HCT116 (cell line): ENCODE data around the gene TMEM255A. TPM values are rescaled to one million over a fixed set of nuclear protein-coding genes. Genes with fewer than 3 reads are reported as not detected.

Source experiments
- ATAC-seq: fragments of 200-7000 bp; cut with Tn5 transposase; 2 replicates; pipeline ENCODE4 v1.9.1; 2020; ENCODE audit warnings: mild to moderate bottlenecking, moderate library complexity
- BruUV-seq: library from RNA; stranded (reverse); fragments of 400-500 nt; replicated peaks from 2 replicates; lab custom pipeline; 2021; lab: Mats Ljungman, UMichigan
- CTCF ChIA-PET: fragments of 300-600 bp; sonication (Branson Sonifier 250); formaldehyde crosslinking; loops from one replicate; lab custom pipeline; 2021; ENCODE audit warnings: antibody characterized with exemption; lab: Charles Lee
- POLR2A ChIA-PET: fragments of 300-600, 350-600 bp; sonication (Branson Sonifier 250); formaldehyde crosslinking; loops from one replicate; lab custom pipeline; 2021; ENCODE audit warnings: antibody characterized with exemption; lab: Charles Lee
- RAD21 ChIA-PET, 2 experiments: fragments of 300-600 bp; sonication (Branson Sonifier 250); formaldehyde crosslinking; loops; one replicate each; lab custom pipeline; 2023; ENCODE audit warnings: low total read pairs in 2 of 2; ENCODE audit not compliant: uncharacterized antibody in 2 of 2, unreplicated experiment in 2 of 2, low non-redundant PET in 1 of 2; lab: Charles Lee
- DNase-seq: peaks from one replicate; pipeline ENCODE4 v3.0.0-alpha.2; 2010; ENCODE audit warnings: low read depth, low spot score
- H2AFZ ChIP-seq: fragments of 200-600 bp; shearing (Covaris generic), sonication (generic); 2 replicates; pipeline ENCODE4 v1.6.1; 2017; ENCODE audit warnings: low read depth, mixed run types, mixed read lengths, antibody characterized with exemption, low read length; ENCODE audit not compliant: poor library complexity, severe bottlenecking
- H3K27ac ChIP-seq: 2 replicates; pipeline ENCODE4 v1.5.1; 2012; ENCODE audit warnings: low read depth, low read length
- H3K27me3 ChIP-seq: fragments of 200-600 bp; sonication (generic); 2 replicates; pipeline ENCODE4 v1.6.1; 2016; ENCODE audit warnings: mixed run types, low read length, mixed read lengths; ENCODE audit not compliant: insufficient read depth
- H3K36me3 ChIP-seq, 2 experiments: fragments of 200-500 bp in 1 of 2; fragments of 200-600 bp in 1 of 2; sonication (Bioruptor generic) in 1 of 2; sonication (generic) in 1 of 2; 2 replicates each; pipeline versions ENCODE4 v1.5.1 to v1.6.1; 2014 to 2016; ENCODE audit warnings: low read length in 2 of 2, inconsistent platforms in 1 of 2, mixed read lengths in 1 of 2, mixed run types in 1 of 2; ENCODE audit not compliant: insufficient read depth in 2 of 2, control insufficient read depth in 1 of 2
- H3K4me1 ChIP-seq, 2 experiments: fragments of 200-600 bp in 1 of 2; sonication (generic) in 1 of 2; 2 replicates each; pipeline versions ENCODE4 v1.5.1 to v1.6.1; 2012 to 2017; ENCODE audit warnings: low read length in 2 of 2, inconsistent platforms in 1 of 2, mild to moderate bottlenecking in 1 of 2, mixed read lengths in 1 of 2, mixed run types in 1 of 2, moderate library complexity in 1 of 2; ENCODE audit not compliant: insufficient read depth in 2 of 2, control insufficient read depth in 1 of 2
- H3K4me2 ChIP-seq: fragments of 200-600 bp; sonication (generic); 2 replicates; pipeline ENCODE4 v1.6.1; 2017; ENCODE audit warnings: mixed run types, low read length, mixed read lengths
- H3K4me3 ChIP-seq, 2 experiments: fragments of 200-600 bp in 1 of 2; sonication (generic) in 1 of 2; replicated peaks in 1 of 2; 2 replicates each; pipeline ENCODE4 v1.5.1; 2011 to 2016; ENCODE audit warnings: low read length in 2 of 2, control low read depth in 1 of 2, low read depth in 1 of 2, mild to moderate bottlenecking in 1 of 2, mixed read lengths in 1 of 2, mixed run types in 1 of 2
- H3K79me2 ChIP-seq: fragments of 200-600 bp; sonication (generic); 2 replicates; pipeline ENCODE4 v1.6.1; 2017; ENCODE audit warnings: mild to moderate bottlenecking, mixed run types, low read length, moderate library complexity, mixed read lengths; ENCODE audit not compliant: insufficient read depth
- H3K9ac ChIP-seq: fragments of 200-600 bp; sonication (generic); 2 replicates; pipeline ENCODE4 v1.6.1; 2016; ENCODE audit warnings: low read length, mixed read lengths
- H3K9me2 ChIP-seq: fragments of 200-600 bp; sonication (generic), shearing (Covaris generic); 2 replicates; pipeline ENCODE4 v1.6.1; 2017; ENCODE audit warnings: mixed run types, mild to moderate bottlenecking, moderate library complexity; ENCODE audit not compliant: insufficient read depth
- H3K9me3 ChIP-seq, 2 experiments: fragments of 200-500 bp in 1 of 2; fragments of 200-600 bp in 1 of 2; sonication (Bioruptor generic) in 1 of 2; sonication (generic) in 1 of 2; 2 replicates each; pipeline ENCODE4 v1.6.1; 2014 to 2017; ENCODE audit warnings: low read length in 2 of 2, mixed read lengths in 2 of 2, inconsistent platforms in 1 of 2, low read depth in 1 of 2, mild to moderate bottlenecking in 1 of 2, mixed run types in 1 of 2, moderate library complexity in 1 of 2; ENCODE audit not compliant: control insufficient read depth in 1 of 2, insufficient read depth in 1 of 2
- H4K20me1 ChIP-seq: fragments of 200-600 bp; sonication (generic), shearing (Covaris generic); 2 replicates; pipeline ENCODE4 v1.6.1; 2017; ENCODE audit warnings: mixed run types, mild to moderate bottlenecking, moderate library complexity; ENCODE audit not compliant: insufficient read depth
- ATF3 ChIP-seq: IDR thresholded peaks from 2 replicates; pipeline ENCODE4 v1.6.1; 2012
- CBX3 ChIP-seq: IDR thresholded peaks from 2 replicates; pipeline ENCODE4 v1.6.1; 2012; ENCODE audit warnings: low read depth
- CEBPB ChIP-seq: IDR thresholded peaks from 2 replicates; pipeline ENCODE4 v1.6.1; 2012; ENCODE audit warnings: low read depth
- ELF1 ChIP-seq: IDR thresholded peaks from 2 replicates; pipeline ENCODE4 v1.6.1; 2012; ENCODE audit warnings: low read depth, borderline replicate concordance
- EZH2phosphoT487 ChIP-seq: fragments of 200-600 bp; IDR thresholded peaks from 2 replicates; pipeline ENCODE4 v1.6.1; 2018; ENCODE audit warnings: antibody characterized with exemption, borderline replicate concordance
- MAX ChIP-seq: IDR thresholded peaks from 2 replicates; pipeline ENCODE4 v1.6.1; 2012
- RAD21 ChIP-seq: IDR thresholded peaks from 2 replicates; pipeline ENCODE4 v1.6.1; 2012; ENCODE audit warnings: low read depth, mild to moderate bottlenecking
- SIN3A ChIP-seq: IDR thresholded peaks from 2 replicates; pipeline ENCODE4 v1.6.1; 2012; ENCODE audit warnings: low read depth
- SRF ChIP-seq: IDR thresholded peaks from 2 replicates; pipeline ENCODE4 v1.6.1; 2012; ENCODE audit warnings: low read depth
- ZBTB33 ChIP-seq: IDR thresholded peaks from 2 replicates; pipeline ENCODE4 v1.6.1; 2011; ENCODE audit warnings: mild to moderate bottlenecking, low read length, moderate library complexity; ENCODE audit not compliant: insufficient replicate concordance; ENCODE audit errors: extremely low read depth
- intact Hi-C: fragments of 100-400 bp; cut with micrococcal nuclease; formaldehyde crosslinking; loops from 2 replicates; pipeline ENCODE4 v1.10.0; 2022
- total RNA-seq: library from RNA; stranded (reverse); gene quantifications from one replicate; pipeline ENCODE4 v1.2.1, GENCODE V29; 2021; ENCODE audit not compliant: unreplicated experiment

Gene TMEM255A
- total RNA-seq, 1 experiment from 2014 or later: not detected

GRCh38 chrX:120236687-120237479, 74.4 kb downstream of the TMEM255A start:
- Histone ChIP-seq H3K4me3 (no peak overlapping the region), H3K27me3 (no peaks in the 10 kb centered on the region), H3K4me1 (no peaks in the 10 kb centered on the region), H3K27ac (no peak overlapping the region), H4K20me1 (no peaks in the 10 kb centered on the region), H3K36me3 (no peaks in the 10 kb centered on the region), H3K9me3 (no peaks in the 10 kb centered on the region), H3K79me2 (no peaks in the 10 kb centered on the region), H3K4me2 (no peak overlapping the region), H3K9me2 (no peaks in the 10 kb centered on the region), H3K9ac (no peak overlapping the region), H2AFZ (no peak overlapping the region)
- ATAC-seq: no peak
- ChIA-PET POLR2A (no interaction called here), CTCF (no interaction called here), RAD21 (no interaction called here)
- TF ChIP-seq SIN3A (no peak), CBX3 (no peak), EZH2phosphoT487 (no peak), ATF3 (no peak), ELF1 (no peak), ZBTB33 (no peak), CEBPB (no peak), RAD21 (no peak), MAX (no peak), SRF (no peak)
- DNase-seq: no peak
- no TSS peak for BruUV-seq
- intact Hi-C loops: no loop called here
